NCI-H2081 treated with DMSO at 0.1 percent for 48 hours (cell line): ENCODE results near the gene AGAP1.
A peak's percentile ranks its signal among the peaks of the same experiment; 100 is the strongest.

Experiments used
- DNase-seq: peaks from one replicate; lab custom pipeline; 2025; lab: John Stamatoyannopoulos, UW

AGAP1 gene

GRCh38 chr2:236102971-236103370 lies 609.1 kb downstream of the AGAP1 start:
- DNase-seq, result no peak

GRCh38 chr2:236103981-236104380 lies 610.1 kb downstream of the AGAP1 start:
- DNase-seq, result no peak

DNA sequence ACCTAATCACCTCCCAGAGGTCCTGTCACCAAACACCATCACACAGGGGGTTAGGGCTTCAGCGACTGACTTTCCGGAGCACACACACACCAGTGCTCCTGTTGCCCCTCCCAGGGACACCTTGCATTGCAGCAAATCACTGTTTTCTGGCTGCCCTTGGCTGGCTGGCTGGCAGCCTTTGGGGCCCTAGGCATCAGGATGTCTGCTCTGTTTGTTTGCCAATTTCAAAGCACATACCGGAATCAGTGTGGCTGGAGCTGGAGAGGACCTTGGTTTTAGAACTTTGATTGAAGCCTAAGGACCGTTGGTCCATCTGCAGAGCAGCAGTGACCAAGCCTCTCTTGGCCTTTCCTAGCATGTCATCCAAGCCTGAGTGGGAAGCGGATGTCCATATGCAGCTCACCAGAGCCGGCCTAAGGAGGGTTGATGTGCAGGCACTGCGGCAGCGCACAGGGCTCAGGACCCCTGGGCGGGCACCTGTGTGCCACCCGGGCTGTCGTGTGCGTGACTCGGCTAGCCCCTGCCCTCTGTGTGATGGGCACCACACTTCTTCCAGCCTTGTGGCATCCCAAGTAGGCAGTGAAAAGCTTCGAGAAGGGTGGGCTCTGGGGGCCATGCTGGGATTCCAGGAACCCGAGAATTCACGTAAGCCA lies 612.2 kb downstream of the AGAP1 start:
- DNase-seq, result no peak

DNA sequence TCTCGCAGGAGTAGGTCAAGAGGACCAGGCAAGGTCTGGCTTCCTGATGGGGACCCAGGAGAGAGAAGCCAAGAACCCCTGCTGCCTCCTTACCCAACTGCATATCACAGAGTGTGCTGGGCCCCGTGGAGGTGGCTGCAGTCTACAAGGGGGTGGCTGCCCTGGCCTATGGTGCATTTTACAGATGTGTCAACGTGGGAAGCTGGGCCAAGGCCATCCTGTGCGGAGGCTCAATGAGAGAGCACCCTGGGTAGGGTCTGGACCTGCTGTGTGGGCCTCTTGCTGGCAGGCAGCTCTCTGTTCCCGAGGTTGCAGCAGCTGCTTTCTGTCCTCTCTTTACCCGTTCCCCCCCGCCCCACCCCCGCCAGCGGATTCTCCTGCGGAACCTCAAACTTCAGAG lies 612.9 kb downstream of the AGAP1 start:
- DNase-seq, result no peak

DNA sequence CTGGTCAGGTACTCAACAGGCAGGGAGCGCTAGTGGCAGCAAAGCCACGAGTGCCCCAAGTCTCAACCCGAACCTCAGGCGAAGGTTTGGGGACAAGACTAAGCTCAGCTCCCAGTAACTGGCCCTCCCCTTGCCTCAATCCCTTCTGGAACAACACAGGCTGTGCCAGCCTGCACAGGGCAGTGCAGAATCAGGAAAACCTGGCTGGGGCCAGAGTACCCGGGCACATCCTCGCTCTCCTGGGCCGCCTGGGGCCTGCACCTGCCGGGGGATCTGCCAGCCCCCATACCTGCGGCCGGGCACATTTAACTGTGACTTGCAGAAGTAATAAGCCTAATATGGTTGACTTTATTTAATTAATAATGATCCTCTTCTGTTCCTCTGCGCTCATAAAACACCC lies 613.7 kb downstream of the AGAP1 start:
- DNase-seq, result no peak

DNA sequence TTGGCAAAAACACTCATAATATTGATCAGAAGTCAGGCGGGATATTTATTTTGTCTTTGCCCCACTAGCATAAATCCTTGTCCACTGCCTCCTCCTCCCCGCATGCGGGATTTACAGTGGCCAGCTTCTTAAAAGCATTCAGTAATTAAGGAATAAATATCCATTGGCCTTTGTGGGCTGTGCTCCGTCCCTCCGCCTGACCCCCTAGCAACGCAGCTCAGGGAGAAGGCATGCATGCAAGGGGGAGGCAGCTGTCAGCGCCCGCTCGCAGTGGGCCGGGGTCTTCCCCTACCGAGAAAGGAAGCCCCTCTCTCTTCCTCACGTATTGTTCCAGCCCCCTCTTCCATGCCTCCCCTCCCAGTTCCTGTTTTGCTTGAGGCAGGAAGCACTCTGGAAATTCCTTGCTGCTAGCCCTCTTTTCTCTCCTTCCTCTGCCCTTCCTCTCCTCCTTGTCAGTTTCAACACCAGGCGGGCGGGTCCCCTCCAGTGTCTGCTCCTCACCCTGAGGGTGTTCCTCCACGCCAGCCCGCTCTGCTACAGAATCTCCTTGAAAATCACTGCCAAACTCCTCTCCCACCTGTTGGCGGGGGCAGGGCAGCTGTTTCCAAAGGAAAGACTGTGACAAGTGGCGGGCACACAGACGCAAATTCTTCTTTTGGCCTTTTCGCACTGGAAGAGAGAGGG lies 614.2 kb downstream of the AGAP1 start:
- no peak for DNase-seq

- DNase-seq, result no peak
These were observed 615.2 kb downstream of the AGAP1 start for GRCh38 chr2:236109061-236109460.

- DNase-seq, result no peak
These were observed 615.6 kb downstream of the AGAP1 start for GRCh38 chr2:236109473-236109872.

DNA sequence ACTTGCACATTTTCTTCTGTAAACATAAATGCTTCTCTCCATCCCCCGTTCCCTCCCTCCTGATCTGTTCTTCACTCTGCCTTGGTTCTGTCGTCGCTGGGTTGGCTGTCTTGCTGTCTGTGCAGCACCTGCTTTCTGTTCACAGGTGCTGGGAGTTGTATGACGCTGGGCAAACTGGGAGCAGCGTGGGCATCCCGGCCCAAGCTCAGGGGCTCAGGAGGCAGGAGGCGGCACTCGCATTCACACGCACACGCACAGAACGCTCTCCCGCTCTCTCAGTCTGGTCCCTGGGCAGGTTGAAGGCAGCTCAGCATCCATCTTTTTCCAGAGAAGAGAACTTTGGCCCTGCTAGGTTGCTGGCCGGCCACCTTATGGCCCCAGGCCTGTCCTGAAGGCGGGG lies 618.6 kb downstream of the AGAP1 start:
- DNase-seq, result no peak

GRCh38 chr2:236113425-236113824 lies 619.6 kb downstream of the AGAP1 start:
- DNase-seq, result no peak

DNA sequence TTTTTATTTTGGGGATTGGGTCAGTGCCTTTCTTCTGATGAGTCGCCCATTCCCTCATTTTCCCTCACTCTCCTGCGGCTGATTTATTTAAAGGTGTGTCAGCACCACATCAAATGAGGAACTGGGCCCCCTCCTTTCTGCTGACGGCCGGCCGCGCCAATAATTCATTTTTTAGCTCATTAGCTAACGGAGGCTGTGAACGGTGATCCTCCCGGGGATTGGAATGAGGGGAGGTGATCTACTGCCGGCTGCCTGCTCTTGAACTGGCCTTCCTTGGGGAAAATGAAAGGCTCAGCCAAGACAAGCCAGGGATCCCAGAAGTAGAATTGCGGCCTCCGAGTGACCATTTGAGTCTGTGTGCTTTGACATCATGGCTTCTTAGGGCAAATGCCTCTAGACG lies 620.1 kb downstream of the AGAP1 start:
- DNase-seq, result no peak

DNA sequence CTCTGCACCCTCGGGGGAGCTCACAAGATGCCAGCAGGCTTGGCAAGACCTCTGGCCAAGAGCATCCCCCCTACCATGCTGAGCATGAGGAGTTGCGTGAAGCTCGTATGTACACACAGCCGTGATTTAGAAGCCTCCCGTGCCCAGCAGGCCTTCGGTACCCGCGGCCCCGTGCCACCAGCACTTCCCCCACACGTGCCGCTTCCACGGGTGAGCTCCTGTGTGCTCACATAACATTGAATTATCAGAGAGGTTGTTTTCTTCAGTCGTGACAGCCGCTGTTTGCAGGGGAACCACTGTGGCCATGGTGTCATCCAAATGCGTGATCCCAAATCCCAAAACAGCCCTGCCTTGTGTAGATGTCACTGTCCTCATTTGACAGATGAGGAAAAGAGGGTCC lies 621.1 kb downstream of the AGAP1 start:
- DNase-seq, result no peak

DNA sequence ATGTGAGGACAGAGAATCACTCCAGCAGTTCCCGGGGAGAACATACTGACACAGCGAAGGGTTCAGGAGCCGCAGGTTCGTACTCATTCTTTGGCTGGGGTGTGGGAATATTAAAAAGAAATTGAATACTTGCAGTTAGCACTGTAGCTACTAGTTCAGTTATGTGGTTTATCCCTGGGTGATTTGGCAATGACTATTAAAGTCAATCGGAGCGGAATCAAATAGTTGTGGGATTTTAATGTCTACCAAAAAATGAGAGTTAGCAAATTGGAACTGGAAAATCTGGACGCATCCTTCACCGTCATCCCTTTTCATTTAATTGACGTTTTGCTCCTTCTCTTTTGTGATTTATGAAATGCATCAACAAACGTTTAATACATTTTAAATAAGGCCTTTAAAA lies 623.6 kb downstream of the AGAP1 start:
- DNase-seq, result no peak

GRCh38 chr2:236117861-236118269 lies 624.0 kb downstream of the AGAP1 start:
- peak; percentile 31 for DNase-seq

DNA sequence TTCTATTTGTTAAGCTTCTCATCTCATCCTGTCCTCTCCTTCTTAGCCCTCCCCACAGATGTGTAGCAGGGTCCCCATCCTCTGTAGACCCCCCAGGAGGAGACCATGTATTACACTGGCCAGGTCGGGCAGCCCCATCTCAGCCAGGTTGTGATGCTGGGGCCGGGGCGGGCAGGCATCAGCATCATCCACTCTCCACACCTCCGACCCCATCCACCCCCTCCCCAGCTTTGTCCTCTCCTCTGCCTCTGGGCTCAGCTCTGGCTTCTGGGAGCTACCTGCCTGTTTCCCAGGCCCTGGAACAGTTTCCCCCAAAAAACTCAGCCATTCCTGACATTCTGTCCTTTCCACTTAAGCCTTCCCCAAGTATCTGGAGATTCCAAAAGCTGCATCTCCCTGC lies 625.2 kb downstream of the AGAP1 start:
- DNase-seq, result no peak

DNA sequence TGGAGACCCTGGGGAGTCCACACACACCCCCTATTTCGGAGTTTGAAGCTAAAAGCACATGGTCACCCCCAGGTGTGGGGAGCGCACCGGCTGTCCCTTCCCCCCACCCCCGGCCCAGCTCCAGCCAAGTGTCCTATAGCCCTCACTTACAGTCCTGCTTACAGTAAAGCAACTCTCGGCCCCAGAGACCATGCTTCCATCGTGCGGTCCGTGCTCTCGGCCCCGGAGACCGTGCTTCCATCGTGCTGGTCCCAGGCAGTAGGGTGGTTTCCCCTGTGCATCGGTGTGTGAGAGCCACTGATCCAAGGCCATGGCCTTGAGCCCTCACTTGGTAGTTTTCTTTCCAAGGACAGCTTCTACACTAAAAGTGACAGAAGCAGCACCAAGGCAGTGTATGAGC lies 625.6 kb downstream of the AGAP1 start:
- no peak for DNase-seq

- no peak for DNase-seq
These were observed 626.3 kb downstream of the AGAP1 start for GRCh38 chr2:236120141-236120601.

DNA sequence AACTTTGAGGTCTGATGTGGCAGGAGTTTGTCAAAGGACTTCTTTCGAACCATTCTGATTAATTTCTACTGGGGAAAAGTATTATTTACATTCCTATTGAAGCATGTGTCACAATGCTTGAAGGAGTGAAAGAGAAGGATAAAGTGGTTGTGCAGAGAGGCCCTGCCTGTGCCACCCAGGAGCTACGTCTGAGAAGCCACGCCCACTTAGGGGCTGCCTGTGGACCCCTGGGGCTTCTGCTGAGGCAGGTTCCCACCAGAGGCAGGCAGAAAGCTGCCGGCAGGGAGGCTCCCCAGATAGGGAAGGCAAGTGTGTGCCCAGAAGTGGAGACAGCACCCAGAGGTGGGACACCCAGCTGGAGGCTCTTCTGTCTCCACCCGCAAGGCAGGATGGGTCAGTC lies 627.0 kb downstream of the AGAP1 start:
- no peak for DNase-seq

- DNase-seq, result no peak
These were observed 627.7 kb downstream of the AGAP1 start for GRCh38 chr2:236121546-236121945.

GRCh38 chr2:236122236-236122635 lies 628.4 kb downstream of the AGAP1 start:
- DNase-seq, result no peak

GRCh38 chr2:236123716-236124115 lies 629.9 kb downstream of the AGAP1 start:
- no peak for DNase-seq

- DNase-seq, result no peak
These were observed 630.5 kb downstream of the AGAP1 start for GRCh38 chr2:236124182-236124893.

DNA sequence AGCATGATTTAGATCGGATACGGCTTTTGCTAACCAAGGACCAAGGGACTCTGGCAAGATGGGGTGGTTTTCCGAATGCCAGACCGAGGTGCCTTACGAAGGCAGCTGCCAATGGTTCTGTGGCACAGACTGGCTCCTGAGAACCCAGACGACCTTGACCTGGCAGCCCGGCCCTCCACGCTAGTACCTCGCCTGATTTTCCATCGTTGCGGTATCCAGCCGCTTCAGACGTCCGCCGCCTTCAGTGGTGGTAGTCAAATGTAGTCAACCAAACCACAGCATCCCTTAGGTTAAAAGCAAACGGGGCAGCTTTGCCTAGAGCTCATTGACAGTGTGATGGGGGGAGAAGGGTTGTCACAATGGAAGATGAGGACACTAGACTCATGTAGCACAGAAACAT lies 631.7 kb downstream of the AGAP1 start:
- no peak for DNase-seq
